Stimulated activated CD4-positive, alpha-beta T cell treated with anti-CD3 and anti-CD28 coated beads, TNF-alpha, amount 100 ng/mL, for 24 hours (primary cell): ENCODE results near the gene SLC25A33.

Source experiments
- DNase-seq, 3 experiments: peaks; one replicate each; pipeline ENCODE4 v3.0.0-alpha.2; 2020; ENCODE audit warnings: low read depth in 3 of 3

SLC25A33 gene

DNA sequence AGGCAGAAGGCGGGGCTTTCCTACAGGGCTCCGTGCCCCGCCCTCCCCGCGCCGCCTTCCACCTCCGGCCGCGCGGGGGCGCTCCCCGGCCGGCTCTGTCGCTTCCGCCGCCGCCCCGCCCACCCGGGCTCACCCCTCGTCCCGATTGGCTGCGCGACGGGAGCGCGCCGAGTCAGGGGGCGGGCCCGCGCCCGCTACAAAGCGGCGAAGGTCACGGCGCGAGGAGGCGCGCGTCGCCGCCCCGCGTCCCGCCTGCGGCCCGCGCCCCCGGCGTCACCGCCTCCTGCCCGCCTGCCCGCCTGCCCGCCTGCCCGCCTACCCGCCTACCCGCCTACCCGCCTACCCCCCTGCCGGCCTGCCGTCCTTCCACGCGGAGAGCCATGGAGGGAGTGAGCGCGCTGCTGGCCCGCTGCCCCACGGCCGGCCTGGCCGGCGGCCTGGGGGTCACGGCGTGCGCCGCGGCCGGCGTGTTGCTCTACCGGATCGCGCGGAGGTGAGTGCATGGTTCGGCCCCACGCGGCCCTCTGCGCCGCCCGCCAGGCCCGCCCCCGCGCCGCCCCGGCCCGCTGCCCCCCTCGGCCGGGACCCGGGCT is 49.4 kb downstream of the SLC25A33 start, which contains the start of gene TMEM201:
TSS of gene TMEM201 (plus strand) at position 361 of the 593 bp plus-strand sequence. CDS start at position 381, 20 bp downstream.
- DNase-seq = peak; percentile 87 to 95 (median 93)

DNA sequence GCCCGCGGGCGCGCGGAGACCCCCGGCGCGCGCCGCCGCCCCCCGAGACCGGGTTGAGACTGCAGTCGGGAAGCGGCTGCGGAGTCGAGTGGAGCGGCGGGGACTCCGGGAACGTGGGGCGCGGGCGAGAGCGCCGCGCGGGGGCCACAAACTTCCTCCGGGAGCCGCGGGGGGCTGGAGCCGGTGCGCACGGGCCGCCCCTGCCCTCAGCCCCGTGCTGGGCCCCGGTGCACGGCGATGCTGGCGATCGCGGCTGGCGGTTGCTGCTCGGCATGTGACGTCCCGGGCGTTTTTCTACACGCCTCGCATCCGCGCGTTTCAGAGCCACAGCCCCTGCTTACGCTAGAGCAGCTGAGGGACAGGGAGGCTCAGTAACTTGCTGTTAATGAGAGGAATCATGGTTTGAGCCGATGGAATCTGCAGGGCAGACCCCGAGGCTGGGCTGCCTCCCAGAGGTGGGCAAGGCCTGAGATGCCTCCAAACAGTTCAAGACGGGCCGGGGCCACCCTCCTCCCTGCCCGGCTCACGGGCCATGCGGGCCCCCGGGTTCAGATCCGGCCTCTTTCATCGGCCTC is 50.0 kb downstream of the SLC25A33 start:
- DNase-seq = peak in 1 of 3 experiments; percentile 31

DNA sequence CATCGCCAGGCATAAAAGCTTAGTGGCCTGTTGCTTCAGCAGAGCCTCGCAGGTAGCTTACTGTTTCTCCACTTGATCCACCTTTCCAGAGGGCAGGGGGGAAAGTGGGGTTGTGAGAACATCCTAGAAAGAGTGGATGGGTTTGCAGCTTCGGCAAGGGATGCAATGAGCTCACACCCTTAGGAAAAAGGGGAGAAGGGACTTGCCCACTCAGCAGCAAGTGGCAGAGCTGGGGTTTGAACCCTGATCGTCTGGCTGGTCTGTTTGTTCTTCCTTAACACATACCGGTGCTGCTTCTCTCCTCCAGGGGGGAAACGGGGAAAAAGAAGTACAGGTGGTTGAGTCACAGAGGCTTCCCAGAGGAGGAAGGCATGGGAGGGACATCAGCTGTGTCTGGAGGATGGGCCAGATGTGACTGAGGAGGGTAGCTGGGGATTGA is 50.5 kb downstream of the SLC25A33 start:
- DNase-seq = no peak

DNA sequence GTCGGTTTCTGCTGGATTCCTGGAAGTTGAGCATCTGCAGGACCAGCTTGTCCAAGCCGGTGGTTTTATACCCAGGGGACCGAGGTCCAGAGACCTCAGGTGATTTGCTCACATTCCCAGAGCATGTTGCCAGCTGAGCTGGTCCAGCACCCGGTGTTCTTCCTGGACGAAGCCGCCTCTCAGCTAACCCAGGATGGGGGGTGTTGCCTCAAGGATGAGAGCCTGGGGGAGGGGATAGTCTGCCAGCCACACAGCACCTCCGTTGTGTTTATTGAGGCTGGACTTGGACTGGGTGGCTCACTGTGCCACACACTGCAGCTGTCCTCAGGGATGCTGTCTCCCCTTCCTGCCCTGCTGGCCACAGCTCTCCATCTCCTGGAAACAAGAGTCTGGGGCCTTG is 50.9 kb downstream of the SLC25A33 start:
- DNase-seq = no peak

DNA sequence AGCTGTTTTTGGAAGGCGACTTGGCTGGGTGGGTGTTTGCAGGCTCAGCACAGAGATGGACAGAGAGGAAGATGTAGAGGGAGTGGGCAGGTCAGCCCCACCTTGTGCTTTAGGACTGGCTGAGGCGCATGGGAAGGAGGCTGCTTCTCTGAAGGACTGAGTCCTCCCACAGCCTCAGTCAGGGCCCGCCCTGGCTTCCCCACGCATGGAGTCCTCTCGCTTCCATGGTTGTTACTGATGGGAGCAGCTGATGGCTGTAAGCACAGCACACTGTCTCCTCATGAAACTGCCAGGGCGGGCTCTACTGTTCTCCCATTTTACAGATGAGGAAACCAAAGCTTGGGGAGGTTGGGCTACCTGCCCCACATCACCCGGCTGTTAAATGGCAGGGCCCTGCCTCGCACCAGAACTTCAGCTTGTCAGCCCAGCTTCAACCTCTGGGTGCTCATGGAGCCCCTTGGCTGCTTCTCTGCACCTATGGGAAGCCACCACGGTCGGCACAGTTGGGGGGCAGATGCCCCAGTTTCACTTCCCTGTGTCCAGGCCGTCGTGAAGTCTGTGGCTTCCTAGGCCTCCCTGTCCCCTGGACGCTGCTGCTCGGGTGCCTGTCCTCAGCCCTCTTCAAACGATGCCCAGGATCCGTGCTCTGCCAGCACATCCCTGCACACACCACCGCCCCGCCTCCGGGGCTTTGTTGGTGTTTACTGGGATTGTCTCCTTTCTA is 51.8 kb downstream of the SLC25A33 start:
- no peak for DNase-seq

DNA sequence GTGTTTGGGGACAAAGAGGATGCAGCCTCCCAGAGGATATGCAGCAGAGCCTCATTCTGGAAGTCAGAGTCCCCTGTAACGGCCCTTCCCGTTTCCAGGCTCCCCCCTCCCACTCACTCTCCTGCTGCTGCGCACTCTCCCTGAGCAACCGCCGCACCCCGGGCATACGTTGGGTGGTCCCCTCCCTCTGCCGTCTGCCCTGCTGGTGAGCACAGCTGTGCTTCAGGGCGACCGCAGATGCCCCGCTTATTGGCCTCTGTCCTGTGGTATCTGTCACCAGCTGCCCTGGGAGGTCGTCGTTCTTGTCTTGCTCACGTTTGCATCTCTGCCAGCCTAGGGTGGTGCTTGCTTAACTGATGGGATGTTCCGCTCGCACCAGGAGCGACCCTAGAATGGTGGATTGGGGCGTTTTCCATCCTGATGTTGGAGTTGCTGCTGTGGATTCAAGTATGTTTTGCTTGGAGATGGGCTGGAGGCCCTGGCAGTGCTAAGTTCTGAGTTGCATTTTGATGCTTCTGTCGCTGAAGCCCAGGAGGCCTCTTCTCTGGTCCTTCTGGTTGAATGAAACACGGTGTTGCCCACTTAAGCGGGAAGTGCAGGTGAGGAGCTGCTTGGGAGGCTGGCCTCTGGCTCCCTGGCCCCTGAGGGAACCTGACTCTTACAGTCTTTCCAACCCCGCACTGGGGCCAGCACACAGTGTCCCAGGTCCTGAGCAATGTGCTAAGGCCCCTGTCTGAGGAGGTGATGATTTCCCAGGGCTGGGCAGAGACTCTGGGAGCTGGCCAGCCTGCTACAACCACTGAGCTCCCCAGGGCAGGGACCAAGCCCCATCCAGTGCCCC is 52.6 kb downstream of the SLC25A33 start:
- no peak for DNase-seq

DNA sequence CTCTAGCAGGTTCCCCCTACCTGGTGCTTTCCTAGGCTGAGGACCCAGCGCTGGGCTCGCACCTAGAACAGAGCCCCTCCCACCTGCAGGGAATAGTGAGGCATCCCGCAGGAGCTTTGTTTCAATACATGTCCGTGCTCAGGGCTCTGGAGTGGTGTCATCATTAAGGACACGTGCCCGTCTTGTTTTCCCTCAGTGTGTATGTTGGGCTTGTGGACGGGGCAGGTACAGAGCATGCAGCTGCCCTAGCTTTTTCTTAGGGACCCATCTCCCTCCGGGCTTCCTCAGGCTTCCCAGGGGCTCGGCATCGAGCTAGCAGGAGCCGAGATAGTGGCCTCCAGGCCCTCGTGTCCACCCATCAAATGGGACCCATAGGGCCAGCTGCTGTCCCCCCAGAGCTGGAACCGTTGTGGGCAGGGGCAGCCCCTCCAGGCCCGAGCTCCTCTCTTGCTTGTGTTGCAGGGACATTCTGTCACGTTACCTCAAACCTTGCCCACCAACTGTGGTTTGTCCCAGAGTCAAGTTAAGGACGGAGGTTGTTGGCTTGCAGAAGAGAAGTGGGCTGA is 53.3 kb downstream of the SLC25A33 start:
- DNase-seq = no peak

DNA sequence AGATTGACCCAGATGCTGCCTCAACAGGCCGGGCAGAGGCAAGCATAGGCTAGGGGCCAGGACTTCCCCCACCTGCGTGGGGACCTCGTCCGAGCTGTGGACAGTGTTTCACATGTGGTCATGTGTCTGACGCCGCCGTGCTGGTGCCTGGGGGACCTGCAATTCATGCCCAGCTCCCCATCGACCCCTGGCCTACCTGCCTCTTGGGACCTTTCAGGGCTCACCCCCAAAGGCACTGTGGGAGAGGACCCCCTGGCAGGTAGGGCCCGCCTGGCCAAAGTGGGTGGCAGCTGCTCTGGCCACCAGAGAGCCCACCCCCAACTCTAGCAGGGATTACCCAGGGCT is 53.9 kb downstream of the SLC25A33 start:
- no peak for DNase-seq

DNA sequence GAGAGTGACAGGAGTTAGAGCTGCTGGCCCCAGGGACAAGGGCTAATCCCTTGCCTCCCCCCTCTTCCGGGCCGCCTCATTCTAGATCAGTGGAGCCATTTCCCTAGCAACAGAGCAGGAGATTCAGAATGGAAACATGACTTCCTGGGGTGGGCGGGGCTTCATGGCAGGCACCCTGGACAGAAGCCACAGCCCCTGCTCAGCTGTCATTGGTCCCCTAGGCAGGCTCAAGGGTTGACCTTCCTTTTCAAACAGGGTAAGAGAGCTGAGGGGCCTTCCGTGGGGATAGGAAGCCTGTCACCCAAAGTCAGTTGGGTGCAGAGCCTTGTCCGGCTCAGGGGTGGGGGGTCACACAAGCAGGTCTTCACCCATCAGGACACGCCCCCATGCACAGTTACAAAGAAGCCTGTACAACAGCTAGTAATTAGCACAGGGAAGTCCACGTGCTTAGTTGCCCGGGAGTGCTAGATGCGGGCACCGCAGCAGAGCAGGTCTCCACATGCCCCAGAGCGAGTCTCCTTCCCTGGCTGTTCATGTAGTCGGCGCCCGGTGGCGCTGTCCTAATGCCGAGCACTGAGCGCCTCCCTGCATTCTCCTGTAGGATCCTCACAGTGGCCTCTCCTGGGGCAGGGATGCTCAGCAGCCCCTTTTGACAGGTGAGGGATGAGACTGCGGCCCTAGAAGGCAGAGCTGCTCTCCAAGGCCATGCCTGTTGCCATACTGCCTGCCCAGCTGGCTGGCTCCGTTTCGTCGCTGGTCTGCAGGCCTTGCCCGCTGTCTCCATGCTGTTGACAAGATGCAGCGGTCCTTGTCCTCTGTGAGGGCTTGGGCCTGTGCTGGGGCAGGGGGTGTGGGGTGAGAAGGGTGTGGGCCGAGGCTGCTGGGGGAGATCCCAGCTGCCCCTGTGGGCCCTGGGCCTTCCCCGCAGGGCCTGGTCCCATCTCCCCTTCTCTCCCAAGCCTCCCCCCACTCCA is 54.5 kb downstream of the SLC25A33 start:
- peak in 1 of 3 experiments; percentile 51 for DNase-seq

DNA sequence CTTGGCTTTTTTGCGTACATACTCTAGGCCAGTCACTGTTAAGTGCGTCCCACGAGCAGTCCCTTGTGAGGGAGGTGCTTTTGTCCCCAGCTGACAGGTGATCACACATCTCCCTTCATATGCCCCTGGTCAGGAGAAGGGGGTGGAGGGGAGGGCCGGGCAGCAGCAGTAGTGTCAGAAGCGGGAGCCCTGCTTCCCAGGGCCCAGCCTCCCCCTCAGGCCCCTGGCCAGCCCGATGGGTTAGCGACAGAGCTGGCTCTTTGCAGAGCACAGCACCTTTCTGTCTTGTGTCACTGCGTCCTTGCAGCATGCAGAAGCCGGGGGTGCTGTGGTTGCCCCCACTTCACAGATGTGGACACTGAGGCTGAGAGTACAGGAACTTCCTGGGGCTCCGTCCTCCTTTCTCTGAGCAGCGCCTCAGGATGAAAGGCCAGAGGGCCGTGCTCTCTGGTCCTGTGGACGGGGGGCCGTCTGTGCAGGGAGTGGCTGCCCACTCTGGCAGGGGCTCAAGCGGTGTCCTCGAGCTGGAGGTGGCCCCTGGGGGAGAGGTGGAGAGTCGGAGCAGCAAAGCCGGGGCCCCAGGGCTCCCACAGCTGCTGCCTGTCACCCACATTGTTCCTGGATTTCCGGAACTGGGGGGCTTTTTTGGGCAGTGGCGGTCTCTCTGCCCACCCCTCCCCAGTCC is 55.3 kb downstream of the SLC25A33 start:
- no peak for DNase-seq

DNA sequence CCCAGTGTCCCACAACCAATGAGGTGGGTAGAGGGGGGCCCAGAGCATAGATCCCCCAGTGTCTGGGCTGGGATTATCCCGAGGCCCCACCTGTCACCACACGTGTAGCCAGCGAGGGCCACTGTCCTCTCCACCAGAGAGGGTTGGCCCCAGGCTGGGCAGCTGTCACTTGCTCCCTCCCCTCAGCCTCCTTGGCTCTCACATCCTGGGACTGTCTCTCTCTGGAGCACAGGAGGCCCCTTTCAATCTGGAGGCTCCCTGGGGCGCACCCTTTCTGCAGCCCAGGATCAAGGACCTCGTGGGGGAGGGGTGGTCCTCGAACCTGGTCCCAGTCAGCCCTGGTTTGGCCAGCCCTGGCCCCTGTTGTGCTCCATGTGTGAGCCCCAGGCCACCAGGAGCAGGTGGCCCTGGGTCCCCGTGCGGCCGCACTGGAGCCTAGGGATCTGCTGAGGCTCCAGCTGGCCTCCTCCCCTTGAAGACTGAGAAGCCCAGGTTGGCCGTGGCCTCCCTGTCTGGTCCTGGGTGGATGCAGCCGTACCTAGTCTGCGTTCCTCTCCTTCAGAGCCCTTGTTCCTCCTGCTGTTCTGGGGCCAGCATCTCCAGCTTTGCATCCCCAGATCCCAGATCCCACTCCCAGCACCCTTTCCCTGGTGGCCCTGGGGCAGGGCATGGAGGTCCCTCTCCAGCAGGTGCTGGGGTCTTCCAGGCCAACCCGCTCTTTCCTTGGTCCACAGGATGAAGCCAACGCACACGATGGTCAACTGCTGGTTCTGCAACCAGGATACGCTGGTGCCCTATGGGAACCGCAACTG is 56.1 kb downstream of the SLC25A33 start:
- DNase-seq = no peak

DNA sequence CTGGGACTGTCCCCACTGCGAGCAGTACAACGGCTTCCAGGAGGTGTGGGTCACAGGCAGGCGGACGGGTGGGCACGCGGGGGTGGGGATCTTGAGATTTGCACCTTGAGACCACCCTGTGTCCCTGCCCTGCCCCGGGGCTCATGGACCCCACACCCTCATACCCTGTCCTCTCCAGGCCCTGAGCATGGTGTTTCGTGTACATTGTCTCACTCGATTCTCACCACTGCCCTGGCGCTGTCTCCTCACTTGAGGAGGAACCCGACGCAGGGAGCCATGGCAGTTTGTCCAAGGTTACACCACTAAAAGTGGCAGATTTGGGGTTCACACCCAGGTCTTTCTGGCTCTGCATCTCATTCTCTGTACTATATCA is 56.7 kb downstream of the SLC25A33 start:
- no peak for DNase-seq

DNA sequence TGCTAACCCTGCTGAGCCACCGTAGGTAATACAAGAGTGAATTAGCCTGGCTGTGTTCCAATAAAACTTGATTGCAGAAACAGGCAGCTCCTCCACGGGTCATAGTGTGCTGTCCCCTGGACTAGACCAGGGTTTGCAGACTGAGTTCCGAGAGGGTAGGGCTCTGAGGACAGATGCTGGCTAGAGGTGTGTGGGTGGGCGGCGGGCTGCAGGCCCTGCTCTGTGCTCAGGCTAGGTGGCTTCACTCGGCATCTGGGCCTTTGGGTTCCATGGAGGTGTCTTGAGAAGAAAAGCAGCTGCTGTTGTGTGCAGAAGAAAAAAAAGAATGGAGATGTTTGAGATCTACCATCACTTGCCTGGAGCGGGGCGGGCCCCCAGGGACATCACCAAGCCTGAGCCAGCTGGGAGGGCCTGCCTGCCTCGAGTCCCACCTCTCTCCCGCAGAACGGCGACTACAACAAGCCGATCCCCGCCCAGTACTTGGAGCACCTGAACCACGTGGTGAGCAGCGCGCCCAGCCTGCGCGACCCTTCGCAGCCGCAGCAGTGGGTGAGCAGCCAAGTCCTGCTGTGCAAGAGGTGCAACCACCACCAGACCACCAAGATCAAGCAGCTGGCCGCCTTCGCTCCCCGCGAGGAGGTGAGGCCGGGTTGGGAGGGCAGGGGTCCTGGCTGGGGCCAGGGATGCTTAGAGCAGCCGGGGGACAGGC is 57.3 kb downstream of the SLC25A33 start:
- DNase-seq = no peak

DNA sequence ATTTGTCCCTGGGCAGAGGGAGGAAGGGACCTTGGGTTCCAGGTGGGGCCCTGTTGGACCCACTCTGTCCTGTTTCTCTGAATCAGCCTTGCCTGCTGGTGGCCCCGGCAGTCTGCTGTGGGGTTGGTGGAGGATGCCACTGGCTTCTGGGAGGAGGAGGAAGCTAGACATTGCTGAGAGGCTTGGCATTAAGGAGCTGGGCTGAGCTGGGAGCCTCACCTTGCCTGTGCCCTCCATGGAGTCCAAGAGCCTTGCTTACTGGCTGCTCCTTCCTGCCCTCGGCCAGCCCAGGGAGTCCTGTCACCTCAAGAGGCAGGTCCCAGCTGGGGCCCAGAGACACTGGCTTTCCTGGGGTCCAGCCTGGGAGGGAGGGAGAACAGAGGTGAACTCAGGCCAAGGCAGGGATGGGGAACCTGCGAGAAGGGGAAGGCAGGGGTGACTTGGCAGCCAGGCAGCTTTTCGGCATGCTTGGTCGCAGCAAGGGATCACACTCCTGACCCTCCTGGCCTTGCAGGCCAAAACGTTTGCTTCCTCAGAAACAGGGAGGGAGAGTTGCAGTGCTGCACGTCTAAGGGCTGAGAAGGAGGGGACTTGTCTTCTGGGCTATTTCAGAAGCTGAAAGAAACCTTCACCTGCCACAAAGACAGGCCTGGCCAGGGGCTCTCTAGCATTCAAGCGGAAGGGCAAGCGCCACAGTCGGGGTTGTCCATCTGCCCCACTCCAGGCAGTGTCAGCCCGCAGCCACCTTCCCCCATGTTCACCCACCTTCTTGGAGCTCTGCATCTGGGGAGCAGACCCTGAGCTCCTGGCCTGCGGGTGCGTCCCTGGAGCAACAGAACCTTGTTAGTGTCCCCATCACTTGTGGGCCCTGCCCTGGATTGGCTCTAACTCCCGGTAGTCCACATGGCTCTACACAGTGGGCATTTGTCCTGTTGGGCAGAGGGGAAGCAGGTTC is 58.4 kb downstream of the SLC25A33 start:
- no peak for DNase-seq

DNA sequence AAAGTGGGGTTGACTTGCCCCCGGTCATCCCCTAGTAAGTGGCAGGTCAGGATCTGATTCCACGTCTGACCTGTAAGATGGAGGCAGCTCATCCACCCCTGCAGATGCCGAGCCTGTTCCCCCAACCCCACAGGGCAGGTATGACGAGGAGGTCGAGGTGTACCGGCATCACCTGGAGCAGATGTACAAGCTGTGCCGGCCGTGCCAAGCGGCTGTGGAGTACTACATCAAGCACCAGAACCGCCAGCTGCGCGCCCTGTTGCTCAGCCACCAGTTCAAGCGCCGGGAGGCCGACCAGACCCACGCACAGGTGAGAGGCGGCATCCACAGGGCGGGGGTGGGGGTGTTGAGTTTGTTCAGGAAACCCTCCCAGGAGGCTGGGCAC is 59.0 kb downstream of the SLC25A33 start:
- DNase-seq = no peak

DNA sequence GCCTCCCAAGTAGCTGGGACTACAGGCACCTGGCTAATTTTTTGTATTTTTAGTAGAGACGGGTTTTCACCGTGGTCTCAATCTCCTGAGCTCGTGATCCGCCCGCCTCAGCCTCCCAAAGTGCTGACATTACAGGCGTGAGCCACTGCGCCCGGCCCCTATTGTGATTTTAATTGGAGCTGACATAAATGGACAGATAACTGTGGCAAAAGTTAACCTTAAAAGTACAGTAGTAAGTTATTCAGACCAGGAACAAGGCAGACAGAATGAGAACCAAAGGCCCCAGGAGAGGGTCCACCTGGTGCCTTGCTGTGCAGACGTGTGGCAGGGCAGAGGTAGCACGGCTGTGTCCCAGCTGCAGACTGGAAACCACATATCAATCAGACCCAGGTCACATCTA is 60.5 kb downstream of the SLC25A33 start:
- DNase-seq = no peak
